ENCODE data around the gene ZBTB25.

The ZBTB25 gene

GRCh38 chr14:64503434-64504309 is at the start of gene ZBTB25:
ZBTB25 (minus strand) TSS chr14:64503838; CDS start chr14:64490533, 13,305 bp downstream.
- no peaks in the 10 kb centered on the region for H3K27me3 ChIP-seq (ENCODE audit: insufficient read depth, low read length)
- peak within 1 kb of the TSS; percentile 96 for H3K4me3 ChIP-seq (ENCODE audit: low read length)
- H3K4me1 ChIP-seq (ENCODE audit: insufficient read depth, low read length), result peaks cover 25% of the 10 kb centered on the region
- H3K27ac ChIP-seq (ENCODE audit: low read length), result peak within 1 kb of the TSS; percentile 98
- H3K36me3 ChIP-seq (ENCODE audit: insufficient read depth, low read depth, low read length), result peaks cover 4% of the 10 kb centered on the region; the same call in 1 of the 2 replicates
- peak within 1 kb of the TSS; percentile 97 for H3K9ac ChIP-seq (ENCODE audit: low read depth, low read length)
- H3K9me3 ChIP-seq (ENCODE audit: insufficient read depth, low read depth, low read length), result no peaks in the 10 kb centered on the region

GRCh38 chr14:64550621-64551333 is 47.1 kb upstream of the ZBTB25 start:
- Histone ChIP-seq H3K4me3 (ENCODE audit: low read length) (peak overlapping the region; percentile 70), H3K4me1 (ENCODE audit: insufficient read depth, low read length) (peaks cover 10% of the 10 kb centered on the region; the same call in 1 of the 2 replicates), H3K9ac (ENCODE audit: low read depth, low read length) (peak overlapping the region; percentile 43; the same call in 1 of the 2 replicates), H3K27ac (ENCODE audit: low read length) (no peak overlapping the region), H3K36me3 (ENCODE audit: insufficient read depth, low read depth, low read length) (no peaks in the 10 kb centered on the region), H3K9me3 (ENCODE audit: insufficient read depth, low read depth, low read length) (no peaks in the 10 kb centered on the region), H3K27me3 (ENCODE audit: insufficient read depth, low read length) (peaks cover 35% of the 10 kb centered on the region)

GRCh38 chr14:64549791-64550620 is 46.4 kb upstream of the ZBTB25 start, which contains the start of gene PPP1R36:
PPP1R36 (plus strand) TSS chr14:64549961; CDS start chr14:64549998, 37 bp downstream.
- no peak within 1 kb of the TSS for H3K27ac ChIP-seq (ENCODE audit: low read length)
- H3K4me1 ChIP-seq (ENCODE audit: insufficient read depth, low read length), result peaks cover 10% of the 10 kb centered on the region; the same call in 1 of the 2 replicates
- peak within 1 kb of the TSS; percentile 70 for H3K4me3 ChIP-seq (ENCODE audit: low read length)
- H3K9me3 ChIP-seq (ENCODE audit: insufficient read depth, low read depth, low read length), result no peaks in the 10 kb centered on the region
- H3K27me3 ChIP-seq (ENCODE audit: insufficient read depth, low read length), result peaks cover 35% of the 10 kb centered on the region
- H3K9ac ChIP-seq (ENCODE audit: low read depth, low read length), result peak within 1 kb of the TSS; percentile 43; the same call in 1 of the 2 replicates
- H3K36me3 ChIP-seq (ENCODE audit: insufficient read depth, low read depth, low read length), result no peaks in the 10 kb centered on the region

DNA sequence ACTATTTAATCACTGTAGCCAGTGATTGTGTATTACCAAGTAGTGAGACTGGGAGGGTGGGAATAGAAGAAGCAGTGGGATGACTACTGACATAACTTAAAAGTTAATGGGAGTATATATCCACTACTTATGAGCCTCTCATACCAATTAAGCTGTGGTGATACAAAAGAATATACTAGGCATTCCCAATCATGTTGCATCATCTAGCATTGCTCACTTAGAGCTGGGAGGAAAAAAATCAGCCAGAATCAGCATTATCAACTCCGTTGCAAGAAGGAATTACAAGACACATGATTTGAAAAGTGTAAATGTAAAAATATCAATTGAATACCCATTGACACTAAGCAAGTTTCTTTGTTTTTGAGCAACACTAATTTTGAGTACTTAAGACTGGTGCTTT is 45.4 kb upstream of the ZBTB25 start:
- Histone ChIP-seq H3K4me3 (ENCODE audit: low read length) (peak overlapping the region; percentile 70; the same call in 1 of the 2 replicates), H3K4me1 (ENCODE audit: insufficient read depth, low read length) (peaks cover 18% of the 10 kb centered on the region; the same call in 1 of the 2 replicates), H3K27ac (ENCODE audit: low read length) (no peak overlapping the region), H3K27me3 (ENCODE audit: insufficient read depth, low read length) (peaks cover 35% of the 10 kb centered on the region), H3K9ac (ENCODE audit: low read depth, low read length) (no peak overlapping the region), H3K9me3 (ENCODE audit: insufficient read depth, low read depth, low read length) (no peaks in the 10 kb centered on the region), H3K36me3 (ENCODE audit: insufficient read depth, low read depth, low read length) (no peaks in the 10 kb centered on the region)

GRCh38 chr14:64544607-64545312 is 41.1 kb upstream of the ZBTB25 start:
- Histone ChIP-seq H3K9me3 (ENCODE audit: insufficient read depth, low read depth, low read length) (peaks cover 15% of the 10 kb centered on the region), H3K27me3 (ENCODE audit: insufficient read depth, low read length) (peaks cover 15% of the 10 kb centered on the region), H3K4me1 (ENCODE audit: insufficient read depth, low read length) (peaks cover 22% of the 10 kb centered on the region; the same call in 1 of the 2 replicates)

GRCh38 chr14:64542836-64543201 is 39.2 kb upstream of the ZBTB25 start:
- Histone ChIP-seq H3K9ac (ENCODE audit: low read depth, low read length) (peak overlapping the region; percentile 51; the same call in 1 of the 2 replicates), H3K36me3 (ENCODE audit: insufficient read depth, low read depth, low read length) (no peaks in the 10 kb centered on the region), H3K4me3 (ENCODE audit: low read length) (peak overlapping the region; percentile 53), H3K4me1 (ENCODE audit: insufficient read depth, low read length) (peaks cover 21% of the 10 kb centered on the region; the same call in 1 of the 2 replicates), H3K9me3 (ENCODE audit: insufficient read depth, low read depth, low read length) (peaks cover 15% of the 10 kb centered on the region), H3K27ac (ENCODE audit: low read length) (no peak overlapping the region), H3K27me3 (ENCODE audit: insufficient read depth, low read length) (0 out of 2 replicates have a peak, but pooled peaks cover 10% of the 10 kb centered on the region)

More at GRCh38 chr14:64544607-64545312, 41.1 kb upstream of the ZBTB25 start:
- Histone ChIP-seq H3K9ac (ENCODE audit: low read depth, low read length) (peak overlapping the region; percentile 17; the same call in 1 of the 2 replicates), H3K27ac (ENCODE audit: low read length) (no peak overlapping the region), H3K36me3 (ENCODE audit: insufficient read depth, low read depth, low read length) (no peaks in the 10 kb centered on the region), H3K4me3 (ENCODE audit: low read length) (peak overlapping the region; percentile 53)

GRCh38 chr14:64541972-64542835 is 38.6 kb upstream of the ZBTB25 start:
- H3K27ac ChIP-seq (ENCODE audit: low read length), result no peak overlapping the region
- H3K9me3 ChIP-seq (ENCODE audit: insufficient read depth, low read depth, low read length), result peaks cover 15% of the 10 kb centered on the region
- no peak overlapping the region for H3K9ac ChIP-seq (ENCODE audit: low read depth, low read length)
- no peaks in the 10 kb centered on the region for H3K36me3 ChIP-seq (ENCODE audit: insufficient read depth, low read depth, low read length)
- H3K4me3 ChIP-seq (ENCODE audit: low read length), result peak overlapping the region; percentile 53
- peaks cover 21% of the 10 kb centered on the region; the same call in 1 of the 2 replicates for H3K4me1 ChIP-seq (ENCODE audit: insufficient read depth, low read length)
- 0 out of 2 replicates have a peak, but pooled peaks cover 10% of the 10 kb centered on the region for H3K27me3 ChIP-seq (ENCODE audit: insufficient read depth, low read length)

DNA sequence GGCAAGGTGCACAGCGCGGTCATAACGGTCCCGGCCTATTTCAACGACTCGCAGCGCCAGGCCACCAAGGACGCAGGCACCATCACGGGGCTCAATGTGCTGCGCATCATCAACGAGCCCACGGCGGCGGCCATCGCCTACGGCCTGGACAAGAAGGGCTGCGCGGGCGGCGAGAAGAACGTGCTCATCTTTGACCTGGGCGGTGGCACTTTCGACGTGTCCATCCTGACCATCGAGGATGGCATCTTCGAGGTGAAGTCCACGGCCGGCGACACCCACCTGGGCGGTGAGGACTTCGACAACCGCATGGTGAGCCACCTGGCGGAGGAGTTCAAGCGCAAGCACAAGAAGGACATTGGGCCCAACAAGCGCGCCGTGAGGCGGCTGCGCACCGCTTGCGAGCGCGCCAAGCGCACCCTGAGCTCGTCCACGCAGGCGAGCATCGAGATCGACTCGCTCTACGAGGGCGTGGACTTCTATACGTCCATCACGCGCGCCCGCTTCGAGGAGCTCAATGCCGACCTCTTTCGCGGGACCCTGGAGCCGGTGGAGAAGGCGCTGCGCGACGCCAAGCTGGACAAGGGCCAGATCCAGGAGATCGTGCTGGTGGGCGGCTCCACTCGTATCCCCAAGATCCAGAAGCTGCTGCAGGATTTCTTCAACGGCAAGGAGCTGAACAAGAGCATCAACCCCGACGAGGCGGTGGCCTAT is 37.8 kb upstream of the ZBTB25 start:
- Histone ChIP-seq H3K4me3 (ENCODE audit: low read length) (no peak overlapping the region), H3K4me1 (ENCODE audit: insufficient read depth, low read length) (peaks cover 21% of the 10 kb centered on the region; the same call in 1 of the 2 replicates)

More for the DNA sequence above, 37.8 kb upstream of the ZBTB25 start:
- no peaks in the 10 kb centered on the region for H3K36me3 ChIP-seq (ENCODE audit: insufficient read depth, low read depth, low read length)
- peaks cover 15% of the 10 kb centered on the region for H3K9me3 ChIP-seq (ENCODE audit: insufficient read depth, low read depth, low read length)
- H3K9ac ChIP-seq (ENCODE audit: low read depth, low read length), result no peak overlapping the region
- H3K27ac ChIP-seq (ENCODE audit: low read length), result no peak overlapping the region
- 0 out of 2 replicates have a peak, but pooled peaks cover 10% of the 10 kb centered on the region for H3K27me3 ChIP-seq (ENCODE audit: insufficient read depth, low read length)

Measured in iPS-20b (cell line).